HepG2 (cell line): Measurements from ENCODE around the gene LENEP. TPM values are rescaled to one million over a fixed set of nuclear protein-coding genes. Genes with fewer than 3 reads are reported as not detected.
A peak's percentile ranks its signal among the peaks of the same experiment; 100 is the strongest.

Experiments used
- ATAC-seq: fragments of 200-7000 bp; cut with Tn5 transposase; 3 replicates; pipeline ENCODE4 v1.9.1; 2020; ENCODE audit warnings: mild to moderate bottlenecking, moderate library complexity
- BruUV-seq: library from RNA; stranded (reverse); fragments of 400-500 nt; replicated peaks from 2 replicates; lab custom pipeline; 2021; lab: Mats Ljungman, UMichigan
- CTCF ChIA-PET: fragments of 300-600 bp; formaldehyde crosslinking; extraction: SDS; loops from one replicate; lab custom pipeline; 2021; ENCODE audit warnings: low total read pairs, inconsistent platforms, low intra/inter-chr PET ratio; lab: Yijun Ruan, JAX
- POLR2A ChIA-PET: fragments of 350-600 bp; sonication (Branson Sonifier 250); formaldehyde crosslinking; loops from one replicate; lab custom pipeline; 2020; ENCODE audit warnings: antibody characterized with exemption, inconsistent platforms; lab: Yijun Ruan, JAX
- DNase-seq: peaks from one replicate; pipeline ENCODE4 v3.0.0-alpha.2; 2015; ENCODE audit warnings: low spot score
- FAIRE-seq: peaks from 3 replicates; lab custom pipeline; 2011; peaks lifted over from hg19 to GRCh38; lab: Jason Lieb, UNC
- H2AFZ ChIP-seq: one replicate; pipeline ENCODE4 v1.6.1; 2011; ENCODE audit warnings: low read length, inconsistent platforms
- H3K27ac ChIP-seq: fragments of 300-600 bp; 3 replicates; pipeline ENCODE4 v1.8.0; 2011; ENCODE audit warnings: mixed run types, mild to moderate bottlenecking, mixed read lengths, low read length, inconsistent platforms; ENCODE audit not compliant: insufficient read depth; ENCODE audit errors: extremely low read length
- H3K27me3 ChIP-seq, 2 experiments: fragments of 200-600 bp in 1 of 2; 2 replicates in 1 of 2; 3 replicates in 1 of 2; pipeline versions ENCODE4 v1.6.0 to v1.8.0; 2011; ENCODE audit warnings: low read length in 2 of 2, mild to moderate bottlenecking in 2 of 2, moderate library complexity in 2 of 2, inconsistent platforms in 1 of 2; ENCODE audit not compliant: insufficient read depth in 2 of 2, control insufficient read depth in 1 of 2
- H3K36me3 ChIP-seq, 2 experiments: fragments of 200-600 bp in 1 of 2; replicated peaks in 1 of 2; 2 replicates in 1 of 2; 3 replicates in 1 of 2; pipeline versions ENCODE4 v1.5.1 to v1.8.0; 2011; ENCODE audit warnings: low read length in 2 of 2, inconsistent platforms in 1 of 2; ENCODE audit not compliant: insufficient read depth in 2 of 2, control insufficient read depth in 1 of 2
- H3K4me1 ChIP-seq: 2 replicates; pipeline ENCODE4 v1.5.1; 2012; ENCODE audit warnings: low read length, inconsistent platforms; ENCODE audit not compliant: insufficient read depth
- H3K4me2 ChIP-seq: 2 replicates; pipeline ENCODE4 v1.6.0; 2011; ENCODE audit warnings: low read depth, low read length, inconsistent platforms
- H3K4me3 ChIP-seq, 3 experiments: fragments of 200-600 bp in 1 of 3; sonication (generic), shearing (Covaris generic) in 1 of 3; replicated peaks in 1 of 3; 2 replicates each; pipeline ENCODE4 v1.5.1; 2011 to 2016; ENCODE audit warnings: low read length in 3 of 3, inconsistent platforms in 2 of 3, low read depth in 2 of 3, mild to moderate bottlenecking in 2 of 3, control low read depth in 1 of 3, mixed read lengths in 1 of 3; ENCODE audit not compliant: insufficient read depth in 1 of 3
- H3K79me2 ChIP-seq: one replicate; pipeline ENCODE4 v1.6.1; 2011; ENCODE audit warnings: low read length, inconsistent platforms; ENCODE audit not compliant: insufficient read depth
- H3K9ac ChIP-seq: 2 replicates; pipeline ENCODE4 v1.6.0; 2011; ENCODE audit warnings: mild to moderate bottlenecking, low read depth, low read length, inconsistent platforms; ENCODE audit not compliant: insufficient read depth
- H3K9me3 ChIP-seq: 2 replicates; pipeline ENCODE4 v1.5.1; 2012; ENCODE audit warnings: mild to moderate bottlenecking, low read length
- H4K20me1 ChIP-seq: 2 replicates; pipeline ENCODE4 v1.6.0; 2011; ENCODE audit warnings: inconsistent platforms, mild to moderate bottlenecking, low read length, moderate library complexity; ENCODE audit not compliant: insufficient read depth
- MYC ChIP-seq: sonication (generic); formaldehyde crosslinking; IDR thresholded peaks from 2 replicates; pipeline ENCODE4 v1.9.0; 2021; ENCODE audit warnings: missing genetic modification reagents, borderline replicate concordance
- NFE2L1 ChIP-seq: sonication (generic); formaldehyde crosslinking; IDR thresholded peaks from 2 replicates; pipeline ENCODE4 v1.4.0; 2020; ENCODE audit warnings: missing genetic modification reagents, mild to moderate bottlenecking, borderline replicate concordance
- NFE2L2 ChIP-seq: fragments of 150-350 bp; IDR thresholded peaks from 2 replicates; pipeline ENCODE4 v1.6.1; 2014; ENCODE audit warnings: low read length
- POLR2A ChIP-seq, 2 experiments: IDR thresholded peaks; 2 replicates each; pipeline ENCODE4 v1.6.1; 2011; ENCODE audit warnings: low read depth in 2 of 2, low read length in 2 of 2, mild to moderate bottlenecking in 1 of 2, moderate library complexity in 1 of 2; ENCODE audit not compliant: insufficient read depth in 1 of 2
- SAFB2 ChIP-seq: sonication (generic); formaldehyde crosslinking; IDR thresholded peaks from 2 replicates; pipeline ENCODE4 v1.5.1; 2020; ENCODE audit warnings: missing genetic modification reagents, low read depth, mild to moderate bottlenecking, borderline replicate concordance
- SRF ChIP-seq: IDR thresholded peaks from 2 replicates; pipeline ENCODE4 v1.6.1; 2011; ENCODE audit warnings: mild to moderate bottlenecking, low read depth, low read length, moderate library complexity
- ZFY ChIP-seq: sonication (generic); formaldehyde crosslinking; IDR thresholded peaks from 2 replicates; pipeline ENCODE4 v1.4.0; 2020; ENCODE audit warnings: missing genetic modification reagents
- ZNF235 ChIP-seq: sonication (generic); formaldehyde crosslinking; IDR thresholded peaks from 2 replicates; pipeline ENCODE4 v1.8.1; 2023; ENCODE audit warnings: mild to moderate bottlenecking, missing genetic modification reagents, borderline replicate concordance
- ZNF703 ChIP-seq: sonication (generic); formaldehyde crosslinking; IDR thresholded peaks from 2 replicates; pipeline ENCODE4 v1.5.1; 2020; ENCODE audit warnings: missing genetic modification reagents, mild to moderate bottlenecking, moderate library complexity, borderline replicate concordance
- ZSCAN21 ChIP-seq: sonication (generic); formaldehyde crosslinking; IDR thresholded peaks from 2 replicates; pipeline ENCODE4 v1.8.0; 2022; ENCODE audit warnings: mild to moderate bottlenecking, missing genetic modification reagents, moderate library complexity, borderline replicate concordance
- WGBS: methylation state at CpG from one replicate; pipeline ENCODE4 v1.1.6; 2017; ENCODE audit warnings: low lambda C conversion rate; 5-methylcytosine and 5-hydroxymethylcytosine counted together
- in situ Hi-C: cut with HindIII; loops from 2 replicates; pipeline ENCODE4 v1.10.0; 2017; ENCODE audit warnings: low pct_unique_long_range_greater_than_20kb; ENCODE audit not compliant: extremely low pct_ligation_motif_present
- intact Hi-C: fragments of 100-400 bp; cut with micrococcal nuclease; formaldehyde crosslinking; loops from one replicate; pipeline ENCODE4 v1.10.0; 2022; ENCODE audit not compliant: unreplicated experiment
- polyA plus RNA-seq, 8 experiments: library from polyadenylated mRNA; depleted of rRNA in 3 of 8; stranded (reverse) in 7 of 8; unstranded in 1 of 8; fragments of >200 nt; fragmentation: Illumina TruSeq in 4 of 8; extraction: Trizol in 4 of 8; gene quantifications; 2 replicates each; pipeline versions ENCODE4 v1.2.1 to v1.2.3, GENCODE V29; 2011 to 2016; ENCODE audit warnings: low read depth in 4 of 8, missing spikeins in 1 of 8, mixed read lengths in 1 of 8; ENCODE audit not compliant: insufficient read depth in 1 of 8
- total RNA-seq, 5 experiments: library from RNA; depleted of rRNA; stranded (reverse); fragments of >200 nt; fragmentation: Illumina TruSeq; extraction: Trizol; gene quantifications; 2 replicates each; pipeline ENCODE4 v1.2.3, GENCODE V29; 2016; ENCODE audit warnings: low read depth in 1 of 5
- TF ChIP-seq, protein P1 (sequence below): sonication (generic); formaldehyde crosslinking; IDR thresholded peaks from 2 replicates; pipeline ENCODE4 v1.8.0; 2023; ENCODE audit warnings: mild to moderate bottlenecking, missing genetic modification reagents
- TF ChIP-seq, protein P2 (sequence below), 2 experiments: sonication (generic) in 1 of 2; formaldehyde crosslinking in 1 of 2; IDR thresholded peaks; 2 replicates each; pipeline versions ENCODE4 v1.5.1 to v1.6.1; 2011 to 2020; ENCODE audit warnings: borderline replicate concordance in 1 of 2, low read depth in 1 of 2, low read length in 1 of 2, mild to moderate bottlenecking in 1 of 2, missing genetic modification reagents in 1 of 2, moderate library complexity in 1 of 2
- TF ChIP-seq, protein P3 (sequence below), 2 experiments: sonication (generic) in 1 of 2; formaldehyde crosslinking in 1 of 2; IDR thresholded peaks; 2 replicates each; pipeline versions ENCODE4 v1.4.0 to v1.6.1; 2016 to 2020; ENCODE audit warnings: borderline replicate concordance in 1 of 2, low read depth in 1 of 2, mild to moderate bottlenecking in 1 of 2, missing genetic modification reagents in 1 of 2

LENEP gene
- total and polyA plus RNA-seq, 2 of the 13 experiments (the other 11 are each of a cell fraction or from before 2014, with no cell fraction given): 0.29 TPM; not detected in 1

DNA sequence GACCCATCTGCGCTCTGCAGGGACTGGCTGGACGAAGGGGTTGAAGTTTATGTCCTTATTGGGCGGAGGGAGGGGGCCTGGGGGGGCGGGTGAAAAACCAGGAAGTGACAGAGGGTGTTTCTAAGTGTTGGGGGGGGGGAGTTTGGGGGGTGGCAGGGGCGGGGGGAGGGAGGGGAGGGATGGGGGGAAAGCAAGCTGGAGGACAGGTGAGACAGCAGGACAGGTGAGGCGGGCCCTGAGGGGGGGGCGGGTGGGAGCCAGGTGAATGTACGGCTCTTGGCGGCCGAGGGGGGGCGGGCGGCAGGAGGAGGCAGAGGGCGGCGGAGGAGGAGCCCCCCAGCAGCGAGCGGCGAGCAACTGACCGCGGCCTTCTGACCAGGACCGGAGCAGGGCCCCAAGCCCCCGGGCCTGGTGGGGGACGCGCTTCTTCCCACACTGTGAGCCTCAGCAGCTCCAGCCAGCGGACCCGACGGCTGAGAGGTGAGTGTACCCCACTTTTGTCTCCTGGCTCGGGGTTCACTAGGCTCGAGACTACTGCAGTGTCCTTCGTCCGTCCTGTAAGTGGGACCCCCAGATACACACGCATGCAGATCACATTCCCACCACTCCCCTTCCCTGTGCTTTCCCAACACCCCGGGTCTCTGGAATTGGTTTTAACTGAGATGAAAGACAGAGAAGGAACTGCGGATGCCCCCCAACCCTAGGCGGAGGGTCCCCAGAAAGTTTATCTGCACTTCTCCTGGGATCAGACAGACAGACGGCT, 9.3 kb downstream of the LENEP start, which contains the start of gene ZBTB7B:
Gene ZBTB7B, plus strand, starts transcription at position 339 of the 763 bp plus-strand sequence. CDS start 11,859 bp downstream, outside the sequence.
- intact Hi-C loops: loop anchor here (5.0 kb wide), 1 partner anchor 445 kb away; the partner anchor contains the start of gene UBE2Q1
- POLR2A ChIA-PET: interaction anchor here (0.7 to 6.7 kb wide), 8 partner anchors 11 to 443 kb away, joined by 3 to 90 read pairs (median 6); partner anchors contain the start of genes PMVK and SLC50A1
- WGBS: under 1% methylated on average over 19 of the region's 35 CpGs
- TF ChIP-seq ZFY (peak; percentile 64), MYC (CRISPR knock-in tag) (0 out of 2 replicates have a peak, but pooled peaks have one; percentile 17), ZNF703 (CRISPR knock-in tag) (no peak), ZNF235 (peak; percentile 2; the same call in 1 of the 2 replicates), SRF (0 out of 2 replicates have a peak, but pooled peaks have one; percentile 18), NFE2L2 (no peak), NFE2L1 (no peak), SAFB2 (no peak), POLR2A (IDR thresholded peaks at IDR 0.05; ENCODE audit: insufficient read depth in 1 of 2, low read depth in 2 of 2, low read length in 2 of 2) (peak in 1 of 2 experiments; percentile 25; a peak in 1 of 4 replicates), ZSCAN21 (CRISPR knock-in tag) (no peak)
- TF ChIP-seq, protein P1, sequence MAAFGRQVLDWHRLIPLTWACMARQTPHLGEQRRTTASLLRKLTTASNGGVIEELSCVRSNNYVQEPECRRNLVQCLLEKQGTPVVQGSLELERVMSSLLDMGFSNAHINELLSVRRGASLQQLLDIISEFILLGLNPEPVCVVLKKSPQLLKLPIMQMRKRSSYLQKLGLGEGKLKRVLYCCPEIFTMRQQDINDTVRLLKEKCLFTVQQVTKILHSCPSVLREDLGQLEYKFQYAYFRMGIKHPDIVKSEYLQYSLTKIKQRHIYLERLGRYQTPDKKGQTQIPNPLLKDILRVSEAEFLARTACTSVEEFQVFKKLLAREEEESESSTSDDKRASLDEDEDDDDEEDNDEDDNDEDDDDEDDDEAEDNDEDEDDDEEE: no peak
- TF ChIP-seq, protein P2, sequence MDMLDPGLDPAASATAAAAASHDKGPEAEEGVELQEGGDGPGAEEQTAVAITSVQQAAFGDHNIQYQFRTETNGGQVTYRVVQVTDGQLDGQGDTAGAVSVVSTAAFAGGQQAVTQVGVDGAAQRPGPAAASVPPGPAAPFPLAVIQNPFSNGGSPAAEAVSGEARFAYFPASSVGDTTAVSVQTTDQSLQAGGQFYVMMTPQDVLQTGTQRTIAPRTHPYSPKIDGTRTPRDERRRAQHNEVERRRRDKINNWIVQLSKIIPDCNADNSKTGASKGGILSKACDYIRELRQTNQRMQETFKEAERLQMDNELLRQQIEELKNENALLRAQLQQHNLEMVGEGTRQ (IDR thresholded peaks at IDR 0.05; ENCODE audit: low read depth, low read length): no peak
- TF ChIP-seq, protein P2 (CRISPR knock-in tag; IDR thresholded peaks at IDR 0.05; ENCODE audit: borderline replicate concordance): no peak
- TF ChIP-seq, protein P3, sequence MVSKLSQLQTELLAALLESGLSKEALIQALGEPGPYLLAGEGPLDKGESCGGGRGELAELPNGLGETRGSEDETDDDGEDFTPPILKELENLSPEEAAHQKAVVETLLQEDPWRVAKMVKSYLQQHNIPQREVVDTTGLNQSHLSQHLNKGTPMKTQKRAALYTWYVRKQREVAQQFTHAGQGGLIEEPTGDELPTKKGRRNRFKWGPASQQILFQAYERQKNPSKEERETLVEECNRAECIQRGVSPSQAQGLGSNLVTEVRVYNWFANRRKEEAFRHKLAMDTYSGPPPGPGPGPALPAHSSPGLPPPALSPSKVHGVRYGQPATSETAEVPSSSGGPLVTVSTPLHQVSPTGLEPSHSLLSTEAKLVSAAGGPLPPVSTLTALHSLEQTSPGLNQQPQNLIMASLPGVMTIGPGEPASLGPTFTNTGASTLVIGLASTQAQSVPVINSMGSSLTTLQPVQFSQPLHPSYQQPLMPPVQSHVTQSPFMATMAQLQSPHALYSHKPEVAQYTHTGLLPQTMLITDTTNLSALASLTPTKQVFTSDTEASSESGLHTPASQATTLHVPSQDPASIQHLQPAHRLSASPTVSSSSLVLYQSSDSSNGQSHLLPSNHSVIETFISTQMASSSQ (IDR thresholded peaks at IDR 0.05; ENCODE audit: low read depth): no peak
- TF ChIP-seq, protein P3 (CRISPR knock-in tag; IDR thresholded peaks at IDR 0.05; ENCODE audit: borderline replicate concordance): 0 out of 2 replicates have a peak, but pooled peaks have one; percentile 6

More for the DNA sequence above, 9.3 kb downstream of the LENEP start, which contains the start of gene ZBTB7B:
- H3K4me1 ChIP-seq: peaks cover 51% of the 10 kb centered on the region
- ATAC-seq (no peak; the same call in 2 of the 3 replicates), FAIRE-seq (no peak), DNase-seq (no peak)
- H3K9ac ChIP-seq: peak within 1 kb of the TSS; percentile 95
- no peaks in the 10 kb centered on the region for H3K9me3 ChIP-seq
- H3K79me2 ChIP-seq: peaks cover 33% of the 10 kb centered on the region
- H3K27me3 ChIP-seq: no peaks in the 10 kb centered on the region; a peak in 1 of 5 replicates
- H2AFZ ChIP-seq: no peak within 1 kb of the TSS
- no peaks in the 10 kb centered on the region; a peak in 1 of 5 replicates for H3K36me3 ChIP-seq
- CTCF ChIA-PET: interaction anchor here (1.8 to 6.8 kb wide), 2 partner anchors 15 to 81 kb away, joined by 4 to 54 read pairs; no protein-coding TSS in a partner anchor
- H3K4me3 ChIP-seq: peak within 1 kb of the TSS; percentile 86 to 98 (median 98)
- peak within 1 kb of the TSS; percentile 100 for H3K4me2 ChIP-seq
- peak within 1 kb of the TSS; percentile 97 for H3K27ac ChIP-seq
- in situ Hi-C loops: no loop called here
- peaks cover 4% of the 10 kb centered on the region; the same call in 1 of the 2 replicates for H4K20me1 ChIP-seq
- no TSS peak for BruUV-seq
